Measurements from ENCODE around the gene THY1. TPM values are rescaled to one million over a fixed set of nuclear protein-coding genes. Genes with fewer than 3 reads are reported as not detected.
"Not testable (repeated sequence)": the region's sequence is repeated elsewhere in the genome, so short reads cannot be mapped to it uniquely, and the experiment has no call there.

Gene THY1
- total and polyA plus RNA-seq, 7 donors, result 0.42 to 6.4 (median 1.1) TPM

DNA sequence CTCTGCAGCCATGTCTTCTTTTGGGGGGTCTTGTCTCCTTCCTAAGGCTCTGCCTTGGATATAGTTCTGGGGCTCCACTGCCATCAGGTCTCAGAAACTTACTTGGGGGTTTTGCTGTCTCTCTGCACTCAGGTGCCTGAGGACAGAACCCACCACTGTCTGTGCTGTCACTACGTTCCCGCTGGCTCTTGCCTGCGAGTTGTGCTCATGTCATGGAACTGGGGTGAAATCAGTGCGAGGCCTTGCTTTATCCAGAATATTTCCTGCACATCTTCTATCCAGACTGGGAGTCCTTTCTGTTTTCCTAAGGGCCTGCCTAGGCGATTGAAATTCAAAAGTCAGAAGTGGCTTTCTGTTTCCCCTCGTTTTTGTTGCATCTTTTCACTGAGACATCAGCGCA, 34.9 kb downstream of the THY1 start:
- WGBS, 3 donors, result 88 to 90% (median 88%) methylated on average over 7 of the region's 7 CpGs
- intact Hi-C loops (cut with DNase I), result loop anchor here in 1 of 2 donors (10.0 kb wide), 1 partner anchor 87 kb away; no protein-coding TSS in a partner anchor
- no peaks in the 10 kb centered on the region for H3K27me3 ChIP-seq (ENCODE audit: insufficient read depth in 3 of 3, low read length in 2 of 3)
- H3K36me3 ChIP-seq (ENCODE audit: insufficient read depth in 1 of 2, low read depth in 1 of 2), result no peaks in the 10 kb centered on the region
- H3K4me3 ChIP-seq, result no peak overlapping the region
- TF ChIP-seq, protein P1, sequence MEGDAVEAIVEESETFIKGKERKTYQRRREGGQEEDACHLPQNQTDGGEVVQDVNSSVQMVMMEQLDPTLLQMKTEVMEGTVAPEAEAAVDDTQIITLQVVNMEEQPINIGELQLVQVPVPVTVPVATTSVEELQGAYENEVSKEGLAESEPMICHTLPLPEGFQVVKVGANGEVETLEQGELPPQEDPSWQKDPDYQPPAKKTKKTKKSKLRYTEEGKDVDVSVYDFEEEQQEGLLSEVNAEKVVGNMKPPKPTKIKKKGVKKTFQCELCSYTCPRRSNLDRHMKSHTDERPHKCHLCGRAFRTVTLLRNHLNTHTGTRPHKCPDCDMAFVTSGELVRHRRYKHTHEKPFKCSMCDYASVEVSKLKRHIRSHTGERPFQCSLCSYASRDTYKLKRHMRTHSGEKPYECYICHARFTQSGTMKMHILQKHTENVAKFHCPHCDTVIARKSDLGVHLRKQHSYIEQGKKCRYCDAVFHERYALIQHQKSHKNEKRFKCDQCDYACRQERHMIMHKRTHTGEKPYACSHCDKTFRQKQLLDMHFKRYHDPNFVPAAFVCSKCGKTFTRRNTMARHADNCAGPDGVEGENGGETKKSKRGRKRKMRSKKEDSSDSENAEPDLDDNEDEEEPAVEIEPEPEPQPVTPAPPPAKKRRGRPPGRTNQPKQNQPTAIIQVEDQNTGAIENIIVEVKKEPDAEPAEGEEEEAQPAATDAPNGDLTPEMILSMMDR (IDR thresholded peaks at IDR 0.05), result no peak
- ATAC-seq, result no peak
- H3K27ac ChIP-seq, result no peak overlapping the region
- no peaks in the 10 kb centered on the region for H3K4me1 ChIP-seq
- no peaks in the 10 kb centered on the region for H3K9me3 ChIP-seq
- no peak for DNase-seq

DNA sequence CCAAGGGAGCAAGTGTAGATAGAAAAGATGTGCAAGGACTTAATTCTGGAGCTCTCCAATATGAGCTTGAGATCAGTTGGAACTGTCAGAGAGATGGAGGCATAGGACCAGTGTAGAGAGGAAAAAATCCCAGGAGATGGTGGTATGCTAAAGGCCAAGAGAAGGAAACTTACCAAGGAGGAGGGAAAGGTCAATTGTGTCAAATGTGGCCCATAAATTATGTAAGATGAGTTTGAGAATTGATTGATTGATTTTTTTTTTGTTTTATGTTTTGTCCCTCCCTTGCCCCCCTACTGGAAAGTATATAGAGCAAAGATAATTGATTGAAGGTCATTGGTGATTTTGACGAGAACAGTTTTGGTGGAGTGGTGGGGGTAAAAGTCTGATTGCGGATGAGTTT, 38.6 kb downstream of the THY1 start:
- DNase-seq (no peak), ATAC-seq (no peak)
- no peak overlapping the region for H3K4me3 ChIP-seq
- 86 to 94% (median 90%) methylated on average over 2 of the region's 2 CpGs for WGBS, 3 donors
- intact Hi-C loops (cut with DNase I), result loop anchor here in 1 of 2 donors (10.0 kb wide), 1 partner anchor 90 kb away; no protein-coding TSS in a partner anchor
- H3K27me3 ChIP-seq (ENCODE audit: insufficient read depth in 3 of 3, low read length in 2 of 3), result no peaks in the 10 kb centered on the region
- TF ChIP-seq, protein P1 (IDR thresholded peaks at IDR 0.05), result no peak
- no peaks in the 10 kb centered on the region for H3K36me3 ChIP-seq (ENCODE audit: insufficient read depth in 1 of 2, low read depth in 1 of 2)
- peaks cover 25% of the 10 kb centered on the region for H3K4me1 ChIP-seq
- no peak overlapping the region for H3K27ac ChIP-seq
- no peaks in the 10 kb centered on the region for H3K9me3 ChIP-seq

- intact Hi-C loops (cut with DNase I), result loop anchor here (2.0 to 10.0 kb wide), 2 partner anchors 92 to 94 kb away; no protein-coding TSS in a partner anchor
- Histone ChIP-seq H3K4me1 (peaks cover 30% of the 10 kb centered on the region), H3K4me3 (peak overlapping the region; percentile 84), H3K27ac (peak overlapping the region; percentile 97)
- 90 to 93% (median 91%) methylated on average over 14 of the region's 14 CpGs for WGBS, 3 donors
- not testable (repeated sequence) for H3K27me3 ChIP-seq (ENCODE audit: insufficient read depth in 3 of 3, low read length in 2 of 3); ATAC-seq; H3K9me3 ChIP-seq; DNase-seq; H3K36me3 ChIP-seq (ENCODE audit: insufficient read depth in 1 of 2, low read depth in 1 of 2)
Measured at GRCh38 chr11:119382513-119382912, 40.5 kb downstream of the THY1 start.

- peaks cover 33% of the 10 kb centered on the region for H3K4me1 ChIP-seq
- TF ChIP-seq, protein P1 (IDR thresholded peaks at IDR 0.05), result no peak
- H3K27ac ChIP-seq, result peak overlapping the region; percentile 97
- DNase-seq, result no peak
- ATAC-seq, result no peak
- no peaks in the 10 kb centered on the region for H3K9me3 ChIP-seq
- H3K36me3 ChIP-seq (ENCODE audit: insufficient read depth in 1 of 2, low read depth in 1 of 2), result no peaks in the 10 kb centered on the region
- H3K27me3 ChIP-seq (ENCODE audit: insufficient read depth in 3 of 3, low read length in 2 of 3), result no peaks in the 10 kb centered on the region
- H3K4me3 ChIP-seq, result peak overlapping the region; percentile 84
- WGBS, 3 donors, result 9 to 17% (median 11%) methylated on average over 9 of the region's 9 CpGs
- intact Hi-C loops (cut with DNase I), result loop anchor here (2.0 to 10.0 kb wide), 2 partner anchors 93 to 95 kb away; no protein-coding TSS in a partner anchor
Measured at GRCh38 chr11:119382101-119382500, 40.9 kb downstream of the THY1 start.

DNA sequence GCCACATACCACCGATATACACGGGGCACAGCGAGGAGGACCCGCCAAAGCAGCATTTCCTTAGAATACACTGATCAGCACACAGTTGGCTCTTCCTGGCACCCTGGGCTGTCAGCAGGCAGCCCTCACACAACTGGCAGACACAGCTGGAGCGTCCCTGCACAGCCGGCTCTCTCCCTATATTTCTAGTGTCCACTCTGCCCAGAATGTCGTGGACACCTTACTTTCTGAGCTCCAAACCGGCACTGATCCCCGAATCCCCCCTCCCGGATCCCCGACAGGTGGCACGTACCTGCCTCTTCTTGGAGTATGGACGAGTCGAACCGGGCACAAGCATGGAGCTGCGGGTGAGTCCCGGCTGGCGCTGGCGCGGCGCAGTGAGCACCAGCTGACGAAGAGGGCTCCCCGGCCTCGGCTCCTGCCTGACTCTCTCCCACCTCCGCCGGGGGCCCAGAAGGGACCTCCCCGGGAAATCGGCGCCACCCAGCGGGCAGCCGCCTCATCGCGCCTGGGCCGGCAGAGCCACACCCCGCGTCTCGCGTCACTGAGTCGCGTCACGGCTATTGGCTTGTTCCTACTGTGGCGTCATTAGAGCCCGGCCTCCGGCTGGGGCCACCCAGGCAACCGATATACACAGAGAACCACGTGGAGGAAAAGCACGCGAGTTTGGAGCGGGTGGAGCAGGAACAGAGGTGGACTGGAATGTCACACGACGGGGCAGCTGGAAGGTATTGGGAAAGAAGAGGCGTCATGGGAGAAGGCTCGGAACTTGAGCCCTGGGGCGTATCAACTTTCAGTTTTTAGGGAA, 41.6 kb downstream of the THY1 start, which contains the start of gene USP2:
USP2 (minus strand) TSS at position 510 of the 808 bp plus-strand sequence. CDS start 8,210 bp downstream, outside the sequence.
- intact Hi-C loops (cut with DNase I), result loop anchor here in 1 of 2 donors (10.0 kb wide), 1 partner anchor 93 kb away; no protein-coding TSS in a partner anchor
- Histone ChIP-seq H3K9me3 (no peaks in the 10 kb centered on the region), H3K36me3 (ENCODE audit: insufficient read depth in 1 of 2, low read depth in 1 of 2) (no peaks in the 10 kb centered on the region), H3K4me1 (peaks cover 35% of the 10 kb centered on the region), H3K27me3 (ENCODE audit: insufficient read depth in 3 of 3, low read length in 2 of 3) (no peaks in the 10 kb centered on the region), H3K4me3 (peak within 1 kb of the TSS; percentile 84), H3K27ac (peak within 1 kb of the TSS; percentile 97)
- TF ChIP-seq, protein P1 (IDR thresholded peaks at IDR 0.05), result peak; percentile 91
- ATAC-seq (peak; percentile 81 to 84 (median 83)), DNase-seq (peak; percentile 96 to 98)
- WGBS, 3 donors, result 0 to 1% (median 0%) methylated on average over 54 of the region's 54 CpGs
